ENCODE results near the gene INCENP. TPM values are rescaled to one million over a fixed set of nuclear protein-coding genes. Genes with fewer than 3 reads are reported as not detected.

The INCENP gene
- polyA plus RNA-seq, 2 of the 4 experiments (the other 2 are of a cell fraction): 29.5 to 55.8 TPM

DNA sequence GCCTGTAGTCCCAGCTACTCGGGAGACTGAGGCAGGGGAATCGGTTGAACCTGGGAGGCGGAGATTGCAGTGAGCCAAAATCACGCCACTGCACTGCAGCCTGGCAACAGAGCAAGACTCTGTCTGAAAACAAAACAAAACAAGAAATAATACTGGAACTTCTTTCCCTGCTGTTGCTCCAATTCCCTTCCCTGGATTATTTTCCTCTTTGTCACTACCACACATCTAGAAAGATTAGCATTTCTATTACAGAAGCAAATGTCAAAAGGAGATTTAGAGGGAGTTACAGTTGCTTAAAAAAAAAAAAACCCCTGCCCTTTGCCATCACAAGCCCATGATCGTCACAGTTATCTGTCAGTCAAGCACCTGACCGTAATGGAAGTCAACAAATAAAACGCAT, 48.5 kb downstream of the INCENP start:
- 28% methylated on average over 7 of the region's 7 CpGs for WGBS (ENCODE audit: missing lambda C conversion rate)
- Histone ChIP-seq H3K4me3 (no peak overlapping the region), H3K4me1 (no peaks in the 10 kb centered on the region; the same call in 2 of the 3 replicates), H3K27ac (no peak overlapping the region), H3K4me2 (no peak overlapping the region), H3K9me3 (no peaks in the 10 kb centered on the region)
- TF ChIP-seq PHF8 (IDR thresholded peaks at IDR 0.05; ENCODE audit: borderline replicate concordance, low read depth) (no peak), GATA3 (IDR thresholded peaks at IDR 0.05; ENCODE audit: borderline replicate concordance) (no peak), CHD4 (IDR thresholded peaks at IDR 0.05; ENCODE audit: borderline replicate concordance) (no peak), CHD2 (IDR thresholded peaks at IDR 0.05; ENCODE audit: low read length, partially characterized antibody) (no peak), TP53 (CRISPR knock-in tag; IDR thresholded peaks at IDR 0.05) (no peak), HOXB13 (CRISPR knock-in tag; IDR thresholded peaks at IDR 0.05; ENCODE audit: low read depth) (no peak), RFX5 (IDR thresholded peaks at IDR 0.05) (no peak), CEBPB (IDR thresholded peaks at IDR 0.05) (no peak), POLR2AphosphoS2 (conservative IDR thresholded peaks at IDR 0.05; ENCODE audit: low read length) (no peak), MYC (IDR thresholded peaks at IDR 0.05; ENCODE audit: borderline replicate concordance, low read length) (no peak), HOXB5 (CRISPR knock-in tag; IDR thresholded peaks at IDR 0.05) (no peak), ZFP36 (IDR thresholded peaks at IDR 0.05; ENCODE audit: borderline replicate concordance, partially characterized antibody) (no peak), TFCP2L1 (CRISPR knock-in tag; IDR thresholded peaks at IDR 0.05) (no peak), USF2 (IDR thresholded peaks at IDR 0.05) (no peak), KDM1A (IDR thresholded peaks at IDR 0.05; ENCODE audit: low read depth) (no peak)
- TF ChIP-seq, protein P1, sequence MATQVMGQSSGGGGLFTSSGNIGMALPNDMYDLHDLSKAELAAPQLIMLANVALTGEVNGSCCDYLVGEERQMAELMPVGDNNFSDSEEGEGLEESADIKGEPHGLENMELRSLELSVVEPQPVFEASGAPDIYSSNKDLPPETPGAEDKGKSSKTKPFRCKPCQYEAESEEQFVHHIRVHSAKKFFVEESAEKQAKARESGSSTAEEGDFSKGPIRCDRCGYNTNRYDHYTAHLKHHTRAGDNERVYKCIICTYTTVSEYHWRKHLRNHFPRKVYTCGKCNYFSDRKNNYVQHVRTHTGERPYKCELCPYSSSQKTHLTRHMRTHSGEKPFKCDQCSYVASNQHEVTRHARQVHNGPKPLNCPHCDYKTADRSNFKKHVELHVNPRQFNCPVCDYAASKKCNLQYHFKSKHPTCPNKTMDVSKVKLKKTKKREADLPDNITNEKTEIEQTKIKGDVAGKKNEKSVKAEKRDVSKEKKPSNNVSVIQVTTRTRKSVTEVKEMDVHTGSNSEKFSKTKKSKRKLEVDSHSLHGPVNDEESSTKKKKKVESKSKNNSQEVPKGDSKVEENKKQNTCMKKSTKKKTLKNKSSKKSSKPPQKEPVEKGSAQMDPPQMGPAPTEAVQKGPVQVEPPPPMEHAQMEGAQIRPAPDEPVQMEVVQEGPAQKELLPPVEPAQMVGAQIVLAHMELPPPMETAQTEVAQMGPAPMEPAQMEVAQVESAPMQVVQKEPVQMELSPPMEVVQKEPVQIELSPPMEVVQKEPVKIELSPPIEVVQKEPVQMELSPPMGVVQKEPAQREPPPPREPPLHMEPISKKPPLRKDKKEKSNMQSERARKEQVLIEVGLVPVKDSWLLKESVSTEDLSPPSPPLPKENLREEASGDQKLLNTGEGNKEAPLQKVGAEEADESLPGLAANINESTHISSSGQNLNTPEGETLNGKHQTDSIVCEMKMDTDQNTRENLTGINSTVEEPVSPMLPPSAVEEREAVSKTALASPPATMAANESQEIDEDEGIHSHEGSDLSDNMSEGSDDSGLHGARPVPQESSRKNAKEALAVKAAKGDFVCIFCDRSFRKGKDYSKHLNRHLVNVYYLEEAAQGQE (IDR thresholded peaks at IDR 0.05): no peak
- ATAC-seq (no peak), FAIRE-seq (no peak), DNase-seq (ENCODE audit: low read depth in 1 of 2, low spot score in 1 of 2) (no peak)
- CTCF ChIA-PET: interaction anchor here (0.8 to 4.1 kb wide), 17 partner anchors 10 to 616 kb away, joined by 3 to 21 read pairs (median 5); partner anchors contain the start of gene SCGB1D1
- POLR2A ChIA-PET: no interaction called here

DNA sequence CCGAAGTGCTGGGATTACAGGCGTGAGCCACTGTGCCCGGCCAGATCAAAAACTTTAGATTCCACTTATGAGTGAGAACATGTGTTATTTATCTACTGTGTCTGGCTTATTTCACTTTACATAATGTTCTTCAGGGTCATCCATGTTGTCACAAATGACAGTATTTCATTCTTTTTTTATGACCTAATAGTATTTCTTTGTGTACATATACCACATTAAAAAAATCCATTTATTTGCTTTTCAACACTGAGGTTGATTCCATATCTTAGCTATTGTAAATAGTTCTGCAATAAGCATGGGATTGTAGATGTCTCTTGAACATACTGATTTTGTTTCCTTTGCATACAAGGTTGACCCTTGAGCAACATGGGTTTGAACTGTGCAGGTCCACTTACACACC, 53.0 kb downstream of the INCENP start:
- FAIRE-seq (no peak), ATAC-seq (no peak), DNase-seq (ENCODE audit: low read depth in 1 of 2, low spot score in 1 of 2) (no peak)
- H3K9me3 ChIP-seq: no peaks in the 10 kb centered on the region
- ChIA-PET POLR2A (no interaction called here), CTCF (no interaction called here)
- no peak overlapping the region for H3K4me3 ChIP-seq
- no peak overlapping the region for H3K27ac ChIP-seq
- TF ChIP-seq HOXB13 (CRISPR knock-in tag; IDR thresholded peaks at IDR 0.05; ENCODE audit: low read depth) (no peak), RNF2 (IDR thresholded peaks at IDR 0.05; ENCODE audit: borderline replicate concordance, low read depth) (no peak), TFCP2L1 (CRISPR knock-in tag; IDR thresholded peaks at IDR 0.05) (no peak), ZNF302 (CRISPR knock-in tag; IDR thresholded peaks at IDR 0.05) (no peak), BCL3 (IDR thresholded peaks at IDR 0.05) (no peak), GATA3 (IDR thresholded peaks at IDR 0.05; ENCODE audit: borderline replicate concordance) (no peak), HEYL (CRISPR knock-in tag; IDR thresholded peaks at IDR 0.05) (no peak), SREBF2 (IDR thresholded peaks at IDR 0.05) (no peak), ZFP36 (IDR thresholded peaks at IDR 0.05; ENCODE audit: borderline replicate concordance, partially characterized antibody) (no peak), POLR2AphosphoS2 (conservative IDR thresholded peaks at IDR 0.05; ENCODE audit: low read length) (no peak)
- TF ChIP-seq, protein P2, sequence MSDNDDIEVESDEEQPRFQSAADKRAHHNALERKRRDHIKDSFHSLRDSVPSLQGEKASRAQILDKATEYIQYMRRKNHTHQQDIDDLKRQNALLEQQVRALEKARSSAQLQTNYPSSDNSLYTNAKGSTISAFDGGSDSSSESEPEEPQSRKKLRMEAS (IDR thresholded peaks at IDR 0.05): no peak
- no peaks in the 10 kb centered on the region; the same call in 2 of the 3 replicates for H3K4me1 ChIP-seq
- no peak overlapping the region for H3K4me2 ChIP-seq
- WGBS (ENCODE audit: missing lambda C conversion rate): 40% methylated on average over 3 of the region's 3 CpGs
